ENCODE data around the gene C16orf92.
A peak's percentile ranks its signal among the peaks of the same experiment; 100 is the strongest.

Gene C16orf92

DNA sequence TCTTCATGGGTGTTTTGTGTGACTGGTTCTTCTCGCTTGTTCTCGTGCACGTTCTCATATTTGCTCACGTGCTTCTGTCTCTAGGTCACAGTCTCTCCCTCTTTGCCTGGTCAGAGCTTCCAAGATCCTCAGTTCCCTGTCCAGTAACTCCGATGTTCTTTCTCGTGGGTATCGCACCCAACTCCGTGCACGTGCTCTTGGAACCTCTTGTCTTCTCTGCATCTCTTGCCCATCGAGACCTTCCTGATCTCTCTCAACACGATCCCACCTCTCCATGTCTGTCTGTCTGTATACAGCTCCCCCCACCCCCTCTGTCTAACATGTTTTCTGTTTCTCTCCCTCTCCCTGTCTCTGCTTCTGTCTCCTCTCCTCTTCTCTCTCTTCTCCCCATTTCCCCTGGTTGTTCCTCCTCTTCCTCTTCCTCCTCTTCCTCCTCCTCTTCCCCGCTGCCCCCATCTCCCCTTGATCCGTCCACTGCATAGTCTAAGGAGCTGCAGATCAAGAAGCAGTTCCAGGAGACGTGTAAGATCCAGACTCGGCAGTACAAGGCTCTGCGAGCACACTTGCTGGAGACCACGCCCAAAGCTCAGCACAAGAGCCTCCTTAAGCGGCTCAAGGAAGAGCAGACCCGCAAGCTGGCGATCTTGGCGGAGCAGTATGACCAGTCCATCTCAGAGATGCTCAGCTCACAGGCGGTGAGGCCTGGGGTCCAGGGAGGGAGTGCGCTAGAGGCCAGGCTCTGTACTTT is 33.7 kb upstream of the C16orf92 start:
- ATAC-seq (no peak), DNase-seq (no peak)

GRCh38 chr16:29990034-29990433 is 33.0 kb upstream of the C16orf92 start:
- ATAC-seq (no peak), DNase-seq (no peak)

DNA sequence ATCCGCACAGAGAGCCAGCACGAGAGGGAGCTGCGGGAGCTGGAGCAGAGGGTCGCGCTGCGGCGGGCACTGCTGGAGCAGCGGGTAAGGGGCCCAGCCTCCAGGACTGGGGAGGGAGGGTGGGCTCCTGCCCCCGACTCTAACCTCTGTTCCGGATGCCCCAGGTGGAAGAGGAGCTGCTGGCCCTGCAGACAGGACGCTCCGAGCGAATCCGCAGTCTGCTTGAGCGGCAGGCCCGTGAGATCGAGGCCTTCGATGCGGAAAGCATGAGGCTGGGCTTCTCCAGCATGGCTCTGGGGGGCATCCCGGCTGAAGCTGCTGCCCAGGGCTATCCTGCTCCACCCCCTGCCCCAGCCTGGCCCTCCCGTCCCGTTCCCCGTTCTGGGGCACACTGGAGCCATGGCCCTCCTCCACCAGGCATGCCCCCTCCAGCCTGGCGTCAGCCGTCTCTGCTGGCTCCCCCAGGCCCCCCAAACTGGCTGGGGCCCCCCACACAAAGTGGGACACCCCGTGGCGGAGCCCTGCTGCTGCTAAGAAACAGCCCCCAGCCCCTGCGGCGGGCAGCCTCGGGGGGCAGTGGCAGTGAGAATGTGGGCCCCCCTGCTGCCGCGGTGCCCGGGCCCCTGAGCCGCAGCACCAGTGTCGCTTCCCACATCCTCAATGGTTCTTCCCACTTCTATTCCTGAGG is 32.0 kb upstream of the C16orf92 start:
- ATAC-seq (no peak), DNase-seq (no peak)

DNA sequence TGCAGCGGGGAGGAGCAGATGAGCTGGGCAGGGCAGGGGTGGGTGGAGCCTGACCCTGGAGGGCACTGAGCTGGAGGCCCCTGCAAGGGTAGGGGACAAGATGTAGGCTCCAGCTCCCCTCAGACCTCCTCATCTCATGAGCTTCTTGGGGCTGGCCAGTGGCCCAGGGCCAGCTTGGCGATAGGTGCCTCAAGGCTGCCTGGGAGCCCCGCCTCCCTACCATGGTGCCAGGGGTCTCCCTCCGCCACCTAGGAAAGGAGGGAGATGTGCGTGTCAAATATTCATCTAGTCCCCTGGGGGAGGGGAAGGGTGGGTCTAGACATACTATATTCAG is 31.5 kb upstream of the C16orf92 start:
- ATAC-seq (no peak), DNase-seq (no peak)

DNA sequence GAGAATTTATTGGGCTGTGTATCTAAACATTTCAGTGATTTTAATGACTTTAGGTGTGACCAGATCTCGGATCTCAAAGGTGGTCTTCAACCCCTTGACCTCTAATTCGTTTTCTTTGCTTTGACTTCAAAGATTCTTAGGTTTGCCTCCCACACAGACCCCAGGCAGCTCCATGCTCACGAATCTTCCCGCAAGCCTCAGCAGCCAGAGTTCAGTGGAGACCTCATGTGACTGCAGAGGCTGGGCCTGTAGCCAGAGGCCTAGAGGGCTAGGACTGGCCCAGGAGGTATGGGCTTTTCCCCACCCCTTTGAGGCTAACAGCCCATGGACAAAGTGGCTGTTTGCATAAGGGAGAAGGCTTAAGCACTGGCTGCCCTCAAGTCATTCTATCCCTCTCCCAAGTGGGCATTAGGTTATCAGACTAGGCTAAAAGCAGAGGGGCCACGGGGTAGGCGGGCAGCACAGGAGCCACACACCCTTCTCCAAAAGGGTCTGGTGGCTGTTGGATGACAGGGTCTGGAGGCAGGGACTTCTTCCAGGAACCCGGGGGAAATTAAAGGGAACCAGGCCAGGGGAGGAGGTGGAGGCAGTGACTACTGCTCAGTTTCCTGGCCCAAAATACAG is 30.5 kb upstream of the C16orf92 start:
- no peak for ATAC-seq

GRCh38 chr16:29993191-29993902 is 29.7 kb upstream of the C16orf92 start:
- ATAC-seq (no peak), DNase-seq (no peak)

More for the DNA sequence above, 30.5 kb upstream of the C16orf92 start:
- no peak for DNase-seq

DNA sequence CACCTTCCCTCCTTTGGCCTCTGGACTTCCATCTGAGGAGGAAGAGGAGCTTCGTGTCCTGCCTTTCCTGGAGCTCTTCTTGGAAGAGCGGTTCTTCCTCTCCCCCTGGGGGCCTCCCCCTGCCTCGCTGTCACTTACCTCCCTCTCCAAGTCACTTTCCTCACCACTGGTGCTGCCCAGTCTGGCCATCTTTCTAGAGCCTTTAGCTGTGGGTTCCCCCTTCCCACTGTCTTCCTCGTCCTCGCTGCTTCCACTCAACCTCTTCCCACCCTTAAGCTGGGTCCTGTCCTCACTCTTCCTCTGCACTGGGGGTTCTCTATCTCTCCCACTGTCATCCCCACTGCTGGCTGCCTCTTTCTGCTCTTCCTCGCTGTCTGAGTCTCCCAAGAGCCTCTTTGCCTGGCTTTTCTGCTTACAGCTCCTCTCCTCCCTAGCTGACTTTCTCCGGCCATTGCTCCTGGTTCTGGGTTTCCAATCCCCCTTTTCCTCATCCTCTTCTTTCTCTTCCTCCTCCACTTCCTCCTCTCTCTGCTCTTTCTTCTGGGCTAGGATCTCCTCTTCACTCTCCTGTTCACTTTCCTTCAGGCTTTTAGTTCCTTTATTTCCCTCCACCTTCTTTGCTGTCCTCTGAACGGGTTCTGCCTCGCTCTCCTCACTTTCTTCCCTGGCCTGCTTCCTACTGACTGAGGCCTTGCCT is 28.9 kb upstream of the C16orf92 start:
- ATAC-seq = no peak
- DNase-seq = no peak

DNA sequence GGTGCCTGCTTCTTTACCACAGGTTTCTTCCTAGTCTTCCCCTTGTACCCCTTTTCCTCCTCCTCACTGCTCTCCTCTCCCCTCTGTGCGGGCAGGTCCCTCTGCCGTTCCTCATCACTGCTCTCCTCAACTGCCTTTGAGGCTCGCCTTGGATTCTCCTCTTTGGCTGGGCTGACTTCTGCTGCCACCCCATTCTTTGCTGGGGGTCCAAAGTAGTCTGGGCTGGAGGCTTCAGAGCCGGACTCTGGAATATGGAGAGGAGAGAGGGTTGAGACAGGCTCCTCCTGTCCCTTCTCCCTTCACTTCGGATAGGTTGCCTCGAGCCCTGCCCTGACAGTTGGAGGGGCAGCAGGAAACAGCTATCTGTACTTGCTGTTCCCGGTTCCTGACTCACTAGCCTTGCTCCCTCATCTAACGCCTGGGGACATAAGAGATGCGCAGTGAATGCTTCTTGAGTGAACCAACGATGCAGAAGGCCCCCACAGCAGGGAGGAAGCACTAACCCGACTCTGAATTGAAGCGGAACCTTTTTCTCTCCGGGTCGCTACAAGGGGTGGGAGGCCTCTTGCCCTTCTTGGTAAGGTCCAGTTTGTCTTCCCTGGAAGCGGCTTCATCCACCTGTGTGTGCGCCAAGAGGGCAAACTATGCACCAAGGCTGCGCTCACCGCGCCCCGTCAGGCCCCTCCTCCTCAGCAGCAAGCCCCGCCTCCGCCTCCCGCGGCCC is 28.2 kb upstream of the C16orf92 start:
- peak; percentile 34 for ATAC-seq
- DNase-seq = peak; percentile 81

GRCh38 chr16:29995324-29995910 is 27.6 kb upstream of the C16orf92 start, which contains the start of gene HIRIP3:
Gene HIRIP3 (minus strand): TSS chr16:29995617. CDS start chr16:29995605, 12 bp downstream.
- ATAC-seq = peak; percentile 47
- DNase-seq = peak; percentile 92

DNA sequence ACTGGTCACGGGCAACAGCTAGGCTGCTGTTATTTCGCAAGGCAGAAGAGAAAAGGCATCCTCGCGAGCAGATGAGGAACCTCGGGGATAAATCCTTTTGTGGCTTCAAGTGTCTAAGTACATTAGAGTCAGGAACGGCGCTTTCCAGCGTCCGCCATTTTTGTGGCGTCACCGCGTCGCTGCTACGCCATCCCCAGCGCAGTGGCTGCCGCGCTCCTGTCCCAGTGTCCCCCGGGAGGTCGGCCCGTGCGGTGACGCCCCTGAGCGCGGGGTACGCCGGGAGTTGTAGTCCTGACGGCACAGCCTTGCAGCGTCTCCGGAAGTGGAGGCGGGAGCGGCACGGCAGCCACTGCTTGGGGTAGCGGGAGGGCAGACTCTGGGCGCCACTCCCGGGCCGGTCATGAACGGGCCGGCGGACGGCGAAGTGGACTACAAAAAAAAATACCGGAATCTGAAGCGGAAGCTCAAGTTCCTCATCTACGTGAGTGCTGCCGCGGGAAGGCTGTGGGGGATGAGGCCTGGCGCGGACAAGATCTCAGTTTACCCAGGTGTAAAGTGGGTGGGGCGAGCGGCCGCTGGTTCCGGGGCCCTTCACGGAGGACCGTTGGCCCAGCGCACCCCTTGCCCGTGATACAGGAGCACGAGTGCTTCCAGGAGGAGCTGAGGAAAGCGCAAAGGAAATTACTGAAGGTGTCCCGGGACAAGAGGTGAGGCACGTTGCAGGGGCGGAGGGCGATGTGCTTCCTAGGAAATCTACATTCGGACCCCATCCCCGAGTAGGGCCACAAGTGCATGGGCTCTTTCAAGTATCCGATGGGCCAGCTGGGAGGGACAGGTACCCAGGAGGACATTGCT is 26.9 kb upstream of the C16orf92 start, which contains the start of gene INO80E:
Gene INO80E (plus strand): TSS at position 331 of the 855 bp plus-strand sequence. CDS start 70 bp downstream, at position 401.
- DNase-seq (peak; percentile 100), ATAC-seq (peak; percentile 99)

GRCh38 chr16:29996766-29997250 is 26.2 kb upstream of the C16orf92 start:
- DNase-seq = no peak
- no peak for ATAC-seq

- ATAC-seq (no peak), DNase-seq (no peak)
These were observed 23.4 kb upstream of the C16orf92 start for GRCh38 chr16:29999605-30000004.

DNA sequence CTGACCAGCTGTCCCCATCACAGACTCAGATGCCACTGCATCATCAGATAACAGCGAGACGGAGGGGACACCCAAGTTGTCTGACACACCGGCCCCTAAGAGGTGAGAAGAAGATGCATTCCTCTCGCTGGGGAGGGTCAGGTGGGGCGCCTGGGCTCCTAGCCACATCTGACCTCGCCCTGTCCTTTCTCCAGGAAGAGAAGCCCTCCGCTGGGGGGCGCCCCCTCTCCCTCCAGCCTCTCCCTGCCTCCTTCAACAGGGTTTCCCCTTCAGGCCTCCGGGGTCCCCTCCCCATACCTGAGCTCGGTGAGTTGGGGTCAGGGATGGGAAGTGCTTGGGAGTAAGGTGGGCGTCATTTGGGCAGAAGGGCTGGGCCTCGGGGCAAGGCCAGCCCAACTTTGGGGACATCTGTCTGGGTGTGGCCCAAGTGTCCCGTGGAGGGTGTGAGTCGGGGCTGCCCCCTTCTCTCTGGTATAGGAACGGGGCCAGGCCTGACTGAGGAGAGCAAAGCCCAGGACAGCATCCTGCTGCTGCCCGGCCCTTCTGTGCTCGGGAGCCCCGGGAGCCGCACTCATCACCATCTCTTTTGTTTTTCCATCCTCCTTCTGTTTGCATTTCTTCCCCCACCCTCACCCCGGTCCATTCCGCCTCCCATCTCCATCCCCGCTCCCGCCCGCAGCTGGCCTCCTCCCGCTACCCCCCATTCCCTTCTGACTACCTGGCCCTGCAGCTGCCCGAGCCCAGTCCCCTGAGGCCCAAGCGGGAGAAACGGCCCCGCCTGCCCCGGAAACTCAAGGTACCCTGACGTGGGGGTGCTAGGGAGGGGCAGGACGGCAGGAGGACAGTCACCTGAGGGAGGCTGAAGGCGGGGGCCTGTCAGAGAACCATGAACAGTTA is 22.0 kb upstream of the C16orf92 start:
- ATAC-seq = no peak
- no peak for DNase-seq

DNA sequence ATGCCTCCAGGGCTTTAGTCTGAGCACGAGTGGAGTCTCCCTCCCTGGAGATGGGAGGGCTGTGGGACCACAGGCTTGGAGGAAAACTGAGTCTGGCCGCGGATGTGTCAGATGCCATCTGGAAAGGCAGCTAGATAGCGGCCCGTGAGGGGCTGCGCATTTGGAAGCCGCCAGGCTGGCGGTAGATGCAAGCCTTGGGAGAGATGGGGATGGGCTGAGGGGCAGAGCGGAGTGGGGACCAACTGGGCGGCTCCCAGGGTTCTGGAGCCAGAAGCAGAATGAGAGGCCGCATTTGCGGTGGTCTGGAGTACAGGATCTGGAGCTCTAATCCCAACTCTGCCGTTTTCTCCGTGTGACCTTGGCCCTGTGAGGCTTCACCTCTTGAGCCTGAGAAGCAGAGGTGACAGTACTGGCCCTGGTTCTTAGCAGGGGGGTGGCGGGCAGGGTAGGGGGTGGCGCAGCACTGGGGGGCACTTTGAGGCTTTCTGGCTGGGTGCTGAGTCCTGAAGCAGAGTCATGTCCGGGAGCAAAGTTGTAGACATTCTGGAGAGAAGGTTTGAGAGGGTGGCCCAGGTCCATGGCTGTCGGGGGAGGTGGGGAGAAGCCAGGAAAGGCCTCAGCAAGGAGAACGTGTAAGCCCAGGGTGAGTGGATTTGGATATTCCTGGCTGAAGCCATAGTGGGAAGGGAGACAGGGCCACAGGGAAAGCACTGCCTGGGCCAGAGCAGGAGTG is 20.2 kb upstream of the C16orf92 start:
- DNase-seq = no peak

DNA sequence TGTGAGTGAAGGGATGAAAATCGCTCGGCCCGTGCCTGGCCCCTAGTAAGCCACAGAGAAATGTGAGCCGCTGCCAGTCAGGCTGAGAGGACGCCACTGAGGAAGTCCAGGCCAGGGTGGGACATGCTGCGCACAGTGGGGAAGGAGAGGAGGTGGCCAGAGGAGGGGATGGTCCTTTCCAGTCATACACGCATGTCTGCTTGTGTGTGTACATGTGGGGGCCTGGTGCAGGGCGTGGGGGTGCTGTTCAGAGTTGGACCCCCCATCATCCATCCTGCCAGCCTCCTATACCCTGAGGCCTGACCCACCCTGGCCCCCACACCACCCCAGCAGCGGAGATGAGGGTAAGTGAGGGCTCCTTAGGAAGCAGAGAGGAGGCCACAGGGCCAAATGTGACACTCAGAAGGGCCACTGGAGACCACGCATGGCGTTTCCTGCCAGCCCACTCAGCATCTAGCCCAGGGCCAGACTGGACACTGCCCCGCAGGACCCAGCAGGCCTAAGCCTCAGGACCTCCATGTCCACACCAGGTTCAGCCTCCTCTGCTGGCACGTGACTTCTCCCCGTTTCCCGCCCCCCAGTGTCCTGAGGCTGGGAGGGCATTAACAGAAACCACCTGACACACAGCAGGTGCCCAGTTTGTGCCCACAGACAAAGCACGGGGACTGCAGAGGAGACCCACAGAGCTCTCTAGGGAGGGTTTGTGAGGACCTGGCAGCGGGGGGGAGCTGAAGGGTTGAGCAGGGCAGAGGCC is 19.2 kb upstream of the C16orf92 start:
- no peak for ATAC-seq
- no peak for DNase-seq

More for the DNA sequence above, 20.2 kb upstream of the C16orf92 start:
- no peak for ATAC-seq

DNA sequence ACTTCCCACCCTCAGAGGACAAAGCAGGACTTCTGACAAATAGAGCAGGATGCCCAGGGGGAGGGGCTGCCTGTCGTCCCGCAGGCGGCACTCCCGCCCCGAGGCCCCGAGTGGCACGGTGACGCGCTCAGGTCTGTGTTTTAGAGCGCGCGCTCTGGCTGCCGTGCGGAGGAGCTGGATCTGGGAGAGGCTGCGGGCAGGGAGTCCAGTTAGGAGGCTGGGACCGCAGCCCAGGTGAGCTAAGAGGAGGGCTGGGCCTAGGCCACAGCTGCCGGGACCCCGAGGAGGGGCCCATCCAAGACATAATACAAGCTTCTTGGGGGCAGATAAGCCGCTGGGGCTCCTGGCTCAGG is 18.6 kb upstream of the C16orf92 start:
- DNase-seq = no peak

GRCh38 chr16:30004811-30005242 is 18.2 kb upstream of the C16orf92 start:
- no peak for DNase-seq
- ATAC-seq = no peak

More for the DNA sequence above, 18.6 kb upstream of the C16orf92 start:
- ATAC-seq = no peak

Data from stimulated activated naive CD8-positive, alpha-beta T cell treated with anti-CD3 and anti-CD28 coated beads, Interleukin-15, Interleukin-2, amounts not matched to agents 100 U/mL and 50 U/mL, for 24 hours (primary cell).